ENCODE data around the gene TNFAIP3. TPM values are rescaled to one million over a fixed set of nuclear protein-coding genes. Genes with fewer than 3 reads are reported as not detected.

TNFAIP3 gene
- total and polyA plus RNA-seq, 2 experiments from 2014 or later = 73.4 to 141 TPM

- TF ChIP-seq EZH2 (IDR thresholded peaks at IDR 0.05; ENCODE audit: borderline replicate concordance) (no peak), CTCF (IDR thresholded peaks at IDR 0.05; ENCODE audit: poor library complexity) (no peak), EZH2phosphoT487 (IDR thresholded peaks at IDR 0.05; ENCODE audit: low read depth, severe bottlenecking, unreplicated experiment) (no peak)
- Histone ChIP-seq H3K4me2 (no peak overlapping the region), H3K4me3 (no peak overlapping the region), H4K20me1 (ENCODE audit: insufficient read depth, poor library complexity, severe bottlenecking) (no peaks in the 10 kb centered on the region), H3K4me1 (ENCODE audit: insufficient read depth) (peaks cover 11% of the 10 kb centered on the region), H3K27ac (no peak overlapping the region), H3K36me3 (replicated peaks; ENCODE audit: insufficient read depth, low read depth) (no peaks in the 10 kb centered on the region), H3K79me2 (no peaks in the 10 kb centered on the region), H3K9me2 (replicated peaks; ENCODE audit: insufficient read depth) (no peaks in the 10 kb centered on the region), H3K27me3 (no peaks in the 10 kb centered on the region), H3K9me3 (ENCODE audit: low read depth) (no peaks in the 10 kb centered on the region), H2AFZ (no peak overlapping the region)
- 69% methylated on average over 4 of the region's 4 CpGs for WGBS (ENCODE audit: low lambda C conversion rate, missing lambda C conversion rate)
- DNase-seq (ENCODE audit: low spot score) = no peak
Observed at GRCh38 chr6:137850816-137851602, 16.1 kb upstream of the TNFAIP3 start.

GRCh38 chr6:137851669-137852068, 15.4 kb upstream of the TNFAIP3 start:
- Histone ChIP-seq H3K4me1 (ENCODE audit: insufficient read depth) (peaks cover 11% of the 10 kb centered on the region), H3K9me3 (ENCODE audit: low read depth) (no peaks in the 10 kb centered on the region), H3K9me2 (replicated peaks; ENCODE audit: insufficient read depth) (no peaks in the 10 kb centered on the region), H3K27me3 (no peaks in the 10 kb centered on the region), H3K36me3 (replicated peaks; ENCODE audit: insufficient read depth, low read depth) (no peaks in the 10 kb centered on the region), H3K4me2 (no peak overlapping the region), H3K27ac (no peak overlapping the region), H3K79me2 (no peaks in the 10 kb centered on the region), H4K20me1 (ENCODE audit: insufficient read depth, poor library complexity, severe bottlenecking) (no peaks in the 10 kb centered on the region), H3K4me3 (no peak overlapping the region), H2AFZ (no peak overlapping the region)
- 86% methylated on average over 3 of the region's 3 CpGs for whole genome bisulfite sequencing (ENCODE audit: low lambda C conversion rate, missing lambda C conversion rate)
- TF ChIP-seq CTCF (IDR thresholded peaks at IDR 0.05; ENCODE audit: poor library complexity) (no peak), EZH2phosphoT487 (IDR thresholded peaks at IDR 0.05; ENCODE audit: low read depth, severe bottlenecking, unreplicated experiment) (no peak), EZH2 (IDR thresholded peaks at IDR 0.05; ENCODE audit: borderline replicate concordance) (no peak)
- DNase-seq (ENCODE audit: low spot score) = no peak

DNA sequence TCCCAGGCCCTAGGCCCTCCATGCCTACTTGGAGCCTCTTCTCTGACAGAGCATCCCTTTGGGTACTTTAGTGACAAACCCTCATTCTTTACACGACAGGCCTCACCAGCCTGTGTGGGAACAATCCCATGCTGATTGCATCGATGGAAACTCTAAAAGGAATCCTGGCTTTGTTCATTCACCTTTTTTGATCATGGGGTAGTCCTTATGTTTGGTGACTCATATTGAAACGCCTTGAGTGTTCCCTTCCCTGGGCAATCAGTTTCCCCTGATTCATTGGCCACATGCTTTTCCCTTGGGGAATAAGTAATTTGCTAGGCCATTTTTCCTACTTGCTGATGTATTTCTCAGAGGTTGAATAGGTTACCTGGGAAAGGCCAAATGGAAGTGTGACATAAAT, 14.7 kb upstream of the TNFAIP3 start:
- no peaks in the 10 kb centered on the region for H4K20me1 ChIP-seq (ENCODE audit: insufficient read depth, poor library complexity, severe bottlenecking)
- no peaks in the 10 kb centered on the region for H3K79me2 ChIP-seq
- peaks cover 11% of the 10 kb centered on the region for H3K4me1 ChIP-seq (ENCODE audit: insufficient read depth)
- H3K4me2 ChIP-seq = no peak overlapping the region
- WGBS (ENCODE audit: low lambda C conversion rate, missing lambda C conversion rate) = 94% methylated on average over 3 of the region's 3 CpGs
- no peak for DNase-seq (ENCODE audit: low spot score)
- no peak overlapping the region for H3K27ac ChIP-seq
- H2AFZ ChIP-seq = no peak overlapping the region
- H3K36me3 ChIP-seq (replicated peaks; ENCODE audit: insufficient read depth, low read depth) = no peaks in the 10 kb centered on the region
- no peaks in the 10 kb centered on the region for H3K9me3 ChIP-seq (ENCODE audit: low read depth)
- H3K9me2 ChIP-seq (replicated peaks; ENCODE audit: insufficient read depth) = no peaks in the 10 kb centered on the region
- no peaks in the 10 kb centered on the region for H3K27me3 ChIP-seq
- H3K4me3 ChIP-seq = no peak overlapping the region
- TF ChIP-seq CTCF (IDR thresholded peaks at IDR 0.05; ENCODE audit: poor library complexity) (no peak), EZH2phosphoT487 (IDR thresholded peaks at IDR 0.05; ENCODE audit: low read depth, severe bottlenecking, unreplicated experiment) (no peak), EZH2 (IDR thresholded peaks at IDR 0.05; ENCODE audit: borderline replicate concordance) (no peak)

Data from hepatocyte (in vitro differentiated cells).